ENCODE data around the gene ARHGAP31.

GRCh38 chr3:119316313-119316670 is 22.1 kb downstream of the ARHGAP31 start:
- TF ChIP-seq CTCF (IDR thresholded peaks at IDR 0.05), result no peak
- no peak for TF ChIP-seq EP300 (IDR thresholded peaks at IDR 0.05)
- no peak for TF ChIP-seq POLR2AphosphoS5 (IDR thresholded peaks at IDR 0.05)
- no peak for TF ChIP-seq POLR2A (IDR thresholded peaks at IDR 0.05)
